ENCODE results near the gene COL4A5.

The COL4A5 gene

GRCh38 chrX:108439426-108439942, at the start of gene COL4A5:
COL4A5 (plus strand) TSS chrX:108439838; CDS start chrX:108440126, 288 bp downstream.
- no peak for TF ChIP-seq CTCF (IDR thresholded peaks at IDR 0.05)

GRCh38 chrX:108396188-108396891, 43.3 kb upstream of the COL4A5 start:
- TF ChIP-seq CTCF (IDR thresholded peaks at IDR 0.05): no peak

GRCh38 chrX:108396986-108397385, 42.7 kb upstream of the COL4A5 start:
- no peak for TF ChIP-seq CTCF (IDR thresholded peaks at IDR 0.05)

GRCh38 chrX:108397627-108398391, 41.8 kb upstream of the COL4A5 start:
- no peak for TF ChIP-seq CTCF (IDR thresholded peaks at IDR 0.05)

- no peak for TF ChIP-seq CTCF (IDR thresholded peaks at IDR 0.05)
Measured at GRCh38 chrX:108399418-108400165, 40.0 kb upstream of the COL4A5 start.

GRCh38 chrX:108412783-108413182, 26.9 kb upstream of the COL4A5 start:
- TF ChIP-seq CTCF (IDR thresholded peaks at IDR 0.05): no peak

GRCh38 chrX:108415146-108415545, 24.5 kb upstream of the COL4A5 start:
- no peak for TF ChIP-seq CTCF (IDR thresholded peaks at IDR 0.05)

Measured in LNCAP (cell line).